Activated naive CD8-positive, alpha-beta T cell treated with anti-CD3 and anti-CD28 coated beads, Interleukin-2, amount 50 U/mL, for 24 hours (primary cell): ENCODE data around the gene SIGLEC14.
A peak's percentile ranks its signal among the peaks of the same experiment; 100 is the strongest.

ENCODE experiments used
- ATAC-seq: fragments of 150-1000 bp; cut with Tn5 transposase; one replicate; pipeline ENCODE4 v1.10.0; 2021
- DNase-seq: peaks from one replicate; pipeline ENCODE4 v3.0.0; 2021
- H3K27ac Mint-ChIP-seq: one replicate; pipeline ENCODE4 v1.8.0; 2021; ENCODE audit warnings: mild to moderate bottlenecking, mixed read lengths
- H3K27me3 Mint-ChIP-seq: one replicate; pipeline ENCODE4 v1.8.0; 2021; ENCODE audit warnings: mixed read lengths
- H3K36me3 Mint-ChIP-seq: one replicate; pipeline ENCODE4 v1.8.0; 2021; ENCODE audit warnings: low read depth, mixed read lengths
- H3K4me1 Mint-ChIP-seq: one replicate; pipeline ENCODE4 v1.8.0; 2021; ENCODE audit warnings: mixed read lengths
- H3K4me3 Mint-ChIP-seq: one replicate; pipeline ENCODE4 v1.8.0; 2021; ENCODE audit warnings: mild to moderate bottlenecking, moderate library complexity, mixed read lengths
- H3K9me3 Mint-ChIP-seq: one replicate; pipeline ENCODE4 v1.8.0; 2021; ENCODE audit warnings: mixed read lengths

Gene SIGLEC14

DNA sequence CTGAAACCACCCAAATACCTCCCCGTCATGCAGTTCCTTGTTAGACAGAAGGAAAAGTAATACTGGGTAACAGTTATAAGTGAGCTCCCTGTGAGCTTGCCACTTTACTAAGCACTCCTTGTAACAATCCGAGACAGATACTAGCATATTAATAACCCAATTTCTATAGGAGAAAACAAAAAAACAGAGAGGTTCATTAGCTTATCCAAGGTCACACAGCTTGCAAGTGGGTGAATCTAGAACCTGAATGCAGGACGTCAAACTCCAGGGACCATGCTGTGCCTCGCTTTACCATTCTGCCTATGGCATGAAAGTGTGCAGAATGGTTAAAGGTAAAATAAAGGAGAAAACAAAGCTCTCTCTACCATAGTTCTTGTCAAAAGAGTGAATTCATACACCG is 31.8 kb downstream of the SIGLEC14 start:
- H3K27ac Mint-ChIP-seq = no peak overlapping the region
- peaks cover 3% of the 10 kb centered on the region for H3K36me3 Mint-ChIP-seq
- no peak overlapping the region for H3K4me3 Mint-ChIP-seq
- H3K4me1 Mint-ChIP-seq = peaks cover 3% of the 10 kb centered on the region
- H3K27me3 Mint-ChIP-seq = peaks cover 36% of the 10 kb centered on the region
- DNase-seq (no peak), ATAC-seq (no peak)
- peaks cover 9% of the 10 kb centered on the region for H3K9me3 Mint-ChIP-seq

DNA sequence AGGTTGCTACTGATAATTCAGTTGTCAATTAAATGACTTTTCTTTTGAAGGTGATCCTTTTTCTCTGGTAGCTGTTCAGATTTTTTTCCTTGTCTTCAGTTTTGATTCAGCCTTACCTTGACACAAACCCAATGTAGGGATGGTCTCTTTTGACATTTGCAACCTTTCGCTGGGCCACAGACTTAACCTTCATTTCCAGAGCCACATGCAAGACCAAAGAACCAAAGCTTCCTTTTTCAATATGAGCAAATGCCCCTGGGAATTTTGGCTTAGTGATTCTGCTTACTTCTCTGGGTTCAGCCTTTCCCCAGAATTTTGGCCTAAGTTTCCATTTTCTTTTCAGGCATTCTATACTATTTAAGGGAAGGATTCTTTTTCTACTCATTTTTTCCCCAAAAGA is 36.0 kb downstream of the SIGLEC14 start:
- Mint-ChIP-seq H3K27ac (no peak overlapping the region), H3K27me3 (peaks cover 43% of the 10 kb centered on the region), H3K4me1 (peaks cover 27% of the 10 kb centered on the region), H3K4me3 (no peak overlapping the region), H3K36me3 (peaks cover 3% of the 10 kb centered on the region), H3K9me3 (peaks cover 13% of the 10 kb centered on the region)
- no peak for DNase-seq
- no peak for ATAC-seq

DNA sequence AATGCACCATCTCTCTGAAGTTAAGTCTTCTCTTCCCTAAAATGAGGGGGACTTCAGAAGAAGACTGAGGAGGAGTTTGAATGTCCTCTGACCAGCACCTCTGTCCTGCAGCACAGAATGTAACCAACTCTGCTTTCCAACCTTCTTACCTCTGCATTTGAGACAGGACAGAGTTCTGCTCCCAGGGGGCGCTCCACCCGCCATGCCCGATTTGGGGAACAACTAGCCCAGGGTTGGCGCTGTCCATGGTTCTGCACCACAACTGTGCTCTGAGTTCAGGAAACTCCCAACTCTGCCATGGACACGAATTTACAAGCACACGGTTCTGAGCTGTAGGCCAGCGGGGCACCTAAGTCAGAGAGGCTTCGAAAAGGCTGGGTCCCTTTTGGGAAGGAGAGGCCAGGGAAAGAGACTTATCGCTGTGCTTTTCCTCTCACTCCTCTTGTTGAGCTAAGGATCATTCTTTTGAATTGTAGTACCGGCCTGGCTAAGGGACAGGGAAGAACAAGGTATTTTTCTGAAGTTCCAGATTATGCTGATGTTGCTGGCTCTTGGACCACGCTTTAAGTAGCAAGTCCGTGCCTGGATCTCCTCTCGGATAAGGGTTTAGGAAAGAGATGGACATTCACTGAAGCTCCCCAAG is 38.6 kb downstream of the SIGLEC14 start:
- H3K4me1 Mint-ChIP-seq = peaks cover 27% of the 10 kb centered on the region
- no peak overlapping the region for H3K27ac Mint-ChIP-seq
- peaks cover 3% of the 10 kb centered on the region for H3K36me3 Mint-ChIP-seq
- no peak overlapping the region for H3K4me3 Mint-ChIP-seq
- ATAC-seq (peak; percentile 29), DNase-seq (peak; percentile 81)
- H3K9me3 Mint-ChIP-seq = peaks cover 12% of the 10 kb centered on the region
- peaks cover 41% of the 10 kb centered on the region for H3K27me3 Mint-ChIP-seq

DNA sequence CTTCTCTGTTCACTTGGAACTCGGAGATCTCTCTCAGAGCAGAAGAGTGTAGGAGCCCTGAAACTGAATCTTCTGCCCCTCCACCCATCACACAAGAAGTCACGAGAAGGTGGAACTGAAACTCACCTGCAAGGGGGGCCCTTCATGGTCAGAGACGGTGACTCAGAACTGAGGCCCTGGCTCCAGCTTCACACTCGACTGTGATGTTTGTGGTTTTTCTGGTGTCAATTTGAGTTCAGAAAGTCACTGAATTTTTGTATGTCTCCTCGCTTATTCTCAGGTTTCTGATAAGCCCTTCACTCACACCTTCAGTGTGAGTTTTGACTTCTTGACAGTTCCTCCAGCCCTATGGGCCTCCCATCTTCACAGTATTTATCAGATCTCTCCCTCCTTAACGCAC is 39.5 kb downstream of the SIGLEC14 start:
- DNase-seq = peak; percentile 39
- H3K27ac Mint-ChIP-seq = peak overlapping the region; percentile 76
- ATAC-seq = peak; percentile 84

DNA sequence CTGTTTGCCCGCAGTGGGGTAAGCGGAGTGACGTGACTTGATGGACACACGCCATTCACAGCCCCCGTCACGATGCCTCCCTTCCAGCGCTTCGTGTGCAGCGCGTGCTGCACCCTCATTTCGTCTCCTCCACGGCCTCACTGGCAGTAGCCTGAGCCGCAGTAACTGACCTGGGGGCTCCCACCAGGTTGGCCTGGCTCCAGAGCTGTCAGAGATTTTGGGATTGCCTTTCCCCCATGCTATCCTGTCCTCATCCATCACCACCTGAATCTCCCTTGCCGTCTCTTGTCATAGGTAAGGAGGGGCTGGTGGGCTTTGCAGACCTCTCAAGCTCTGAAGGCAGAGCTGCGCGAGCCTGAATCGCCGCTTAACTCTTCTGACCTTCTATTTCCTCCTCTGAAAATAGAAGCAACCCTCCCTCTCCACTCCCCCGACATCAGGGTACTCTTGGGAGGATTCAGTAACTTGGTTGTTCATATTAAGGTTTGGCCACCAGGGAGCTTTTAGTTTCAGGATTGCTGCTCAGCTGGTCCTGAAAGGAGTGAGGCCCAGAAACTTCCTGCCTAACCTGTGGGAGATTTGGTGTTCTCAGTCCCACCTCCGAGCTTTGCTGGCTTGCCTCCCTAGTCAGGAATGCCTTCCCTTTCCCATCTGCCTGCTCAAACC is 44.3 kb downstream of the SIGLEC14 start:
- H3K9me3 Mint-ChIP-seq = peaks cover under 1% of the 10 kb centered on the region
- peaks cover 52% of the 10 kb centered on the region for H3K27me3 Mint-ChIP-seq
- H3K27ac Mint-ChIP-seq = no peak overlapping the region
- no peak overlapping the region for H3K4me3 Mint-ChIP-seq
- DNase-seq (no peak), ATAC-seq (no peak)
- H3K4me1 Mint-ChIP-seq = peaks cover 18% of the 10 kb centered on the region
- H3K36me3 Mint-ChIP-seq = no peaks in the 10 kb centered on the region

More for the DNA sequence above, 39.5 kb downstream of the SIGLEC14 start:
- Mint-ChIP-seq H3K9me3 (peaks cover 5% of the 10 kb centered on the region), H3K27me3 (peaks cover 39% of the 10 kb centered on the region), H3K4me1 (peaks cover 32% of the 10 kb centered on the region), H3K4me3 (no peak overlapping the region), H3K36me3 (peaks cover 3% of the 10 kb centered on the region)

DNA sequence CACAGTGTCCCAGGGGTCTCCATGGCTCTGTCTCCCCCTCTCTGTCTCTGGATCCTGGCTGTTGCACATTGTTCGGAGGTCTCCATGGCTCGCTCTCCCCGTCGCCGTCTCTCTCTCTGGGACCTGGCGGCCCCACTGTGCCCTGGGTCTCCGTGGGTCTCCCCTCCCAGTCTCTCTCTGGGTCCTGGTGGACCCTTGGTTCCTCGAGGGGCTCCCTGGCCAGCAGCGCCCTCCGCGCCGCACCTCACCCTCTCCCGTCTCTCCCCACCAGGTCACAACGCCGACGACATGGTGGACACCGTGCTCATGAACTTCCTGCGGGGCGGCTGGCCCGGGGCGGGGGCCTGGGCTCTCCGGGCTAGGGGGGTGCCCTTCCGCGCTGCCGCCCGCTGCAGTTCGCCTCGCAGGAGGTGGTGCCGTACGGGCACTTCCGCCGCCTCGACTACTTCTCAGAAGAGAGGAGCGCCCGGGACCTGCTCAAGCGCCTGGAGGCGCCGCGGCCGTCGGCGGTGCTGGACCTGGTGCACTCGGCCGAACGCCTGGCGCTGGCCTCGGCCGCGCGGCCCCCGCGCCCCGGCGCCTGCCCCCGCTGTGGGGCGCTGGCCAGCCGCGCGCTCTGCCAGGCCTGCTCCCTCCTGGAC is 45.6 kb downstream of the SIGLEC14 start:
- DNase-seq = no peak
- Mint-ChIP-seq H3K36me3 (no peaks in the 10 kb centered on the region), H3K4me3 (no peak overlapping the region), H3K9me3 (no peaks in the 10 kb centered on the region), H3K4me1 (peaks cover 6% of the 10 kb centered on the region), H3K27me3 (peaks cover 48% of the 10 kb centered on the region), H3K27ac (no peak overlapping the region)
- peak; percentile 50 for ATAC-seq

DNA sequence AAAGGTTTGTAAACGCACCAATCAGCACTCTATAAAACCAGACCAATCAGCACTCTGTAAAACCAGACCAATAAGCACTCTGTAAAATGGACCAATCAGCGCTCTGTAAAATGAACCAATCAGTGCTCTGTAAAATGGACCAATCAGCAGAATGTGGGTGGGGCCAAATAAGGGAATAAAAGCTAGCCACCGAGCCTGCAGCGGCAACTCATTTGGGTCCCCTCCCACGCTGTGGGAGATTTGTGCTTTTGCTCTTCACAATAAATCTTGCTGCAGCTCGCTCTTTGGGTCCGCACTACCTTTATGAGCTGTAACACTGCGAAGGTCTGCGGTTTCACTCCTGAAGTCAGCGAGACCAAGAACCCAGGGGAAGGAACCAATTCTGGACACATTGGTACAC is 47.5 kb downstream of the SIGLEC14 start:
- H3K36me3 Mint-ChIP-seq = peaks cover 2% of the 10 kb centered on the region
- ATAC-seq = no peak
- H3K4me1 Mint-ChIP-seq = peaks cover 18% of the 10 kb centered on the region
- no peak overlapping the region for H3K27ac Mint-ChIP-seq
- H3K27me3 Mint-ChIP-seq = peaks cover 46% of the 10 kb centered on the region
- H3K4me3 Mint-ChIP-seq = no peak overlapping the region
- no peak for DNase-seq
- H3K9me3 Mint-ChIP-seq = peaks cover 6% of the 10 kb centered on the region

DNA sequence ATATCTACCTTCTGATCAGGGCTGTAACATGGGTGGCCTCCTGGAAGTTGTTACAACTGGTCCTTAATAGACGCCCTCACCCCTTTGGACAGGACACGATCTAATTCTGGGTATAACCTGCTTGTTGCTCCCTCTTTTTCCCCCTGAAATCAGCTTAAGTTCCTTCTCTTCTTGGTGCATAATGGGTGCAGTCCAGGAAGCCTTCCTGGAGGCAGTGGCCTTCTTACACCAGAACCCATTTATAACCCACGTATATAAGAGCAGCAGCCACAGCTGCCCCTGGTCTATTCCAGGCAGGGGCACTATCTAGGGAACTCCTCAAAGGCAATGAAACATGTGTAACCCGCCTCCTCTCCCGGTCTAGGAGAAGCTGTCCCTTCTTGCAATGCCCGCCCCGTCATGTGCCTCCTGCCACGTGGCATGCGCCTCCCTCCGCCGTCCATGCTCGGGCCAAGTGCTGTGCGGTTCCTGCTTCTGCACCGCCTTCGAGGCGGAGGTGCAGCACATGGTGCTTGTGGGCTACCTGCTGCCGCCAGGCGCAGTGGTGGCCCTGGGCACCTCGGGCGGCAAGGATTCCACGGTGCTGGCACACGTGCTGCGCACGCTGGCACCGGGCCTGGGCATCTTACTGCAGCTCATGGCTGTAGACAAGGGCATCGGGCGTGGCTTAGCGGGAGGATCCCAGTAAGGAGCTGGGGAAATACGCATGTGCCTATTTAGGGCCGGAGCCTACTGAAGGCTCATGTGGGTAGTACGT is 48.3 kb downstream of the SIGLEC14 start:
- Mint-ChIP-seq H3K4me3 (no peak overlapping the region), H3K36me3 (peaks cover 2% of the 10 kb centered on the region), H3K9me3 (peaks cover 6% of the 10 kb centered on the region), H3K27me3 (peaks cover 45% of the 10 kb centered on the region), H3K27ac (no peak overlapping the region), H3K4me1 (peaks cover 25% of the 10 kb centered on the region)
- ATAC-seq (no peak), DNase-seq (no peak)

DNA sequence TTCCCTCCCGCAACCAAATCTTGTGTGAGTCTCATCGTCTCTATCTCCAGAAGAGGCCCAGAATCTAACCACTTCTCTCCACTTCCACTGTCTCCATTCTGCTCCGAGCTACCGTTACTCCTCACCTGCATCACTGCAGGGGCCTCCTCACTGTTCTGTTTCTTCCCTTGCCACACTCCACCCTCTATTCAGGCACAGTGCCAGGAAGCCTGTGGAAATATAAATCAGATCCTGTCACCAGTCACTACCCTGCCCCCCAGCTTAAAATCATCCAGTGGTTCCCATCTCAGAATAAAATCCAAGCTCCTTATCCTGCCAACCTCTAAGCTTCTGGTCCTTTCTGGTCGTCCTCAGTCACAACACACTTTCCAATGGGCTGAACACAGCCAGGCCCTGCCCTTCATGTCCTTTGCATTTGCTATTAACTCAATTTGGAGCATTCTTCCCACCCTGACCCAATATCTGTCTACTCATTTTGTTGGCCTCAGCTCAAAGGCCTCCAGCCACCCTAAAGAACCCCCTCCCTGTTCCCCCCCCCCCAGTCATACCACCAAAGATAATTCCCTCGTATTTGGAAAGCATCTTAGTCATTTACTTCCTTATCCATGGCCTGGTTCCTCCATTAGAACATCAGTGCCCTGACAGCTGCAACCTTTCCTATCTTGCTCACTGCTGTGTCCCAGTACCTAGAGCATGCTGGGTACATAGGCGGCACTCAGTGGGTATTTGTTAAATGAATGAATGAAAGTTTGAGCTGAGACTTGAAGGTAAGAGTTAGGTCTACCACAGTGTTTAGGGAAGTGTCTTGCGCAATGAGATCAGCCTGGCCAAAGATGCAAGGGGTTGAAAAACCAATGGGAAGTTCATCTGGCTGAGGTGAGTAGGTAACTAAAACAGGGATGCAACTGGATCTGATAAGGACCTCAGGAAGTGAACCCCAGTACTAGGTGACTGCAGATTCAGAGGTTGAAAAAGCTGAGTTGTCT is 51.1 kb downstream of the SIGLEC14 start:
- Mint-ChIP-seq H3K4me1 (peaks cover 20% of the 10 kb centered on the region), H3K36me3 (peaks cover 2% of the 10 kb centered on the region), H3K27me3 (peaks cover 22% of the 10 kb centered on the region), H3K4me3 (peak overlapping the region; percentile 88), H3K9me3 (peaks cover 6% of the 10 kb centered on the region), H3K27ac (peak overlapping the region; percentile 87)
- DNase-seq (no peak), ATAC-seq (no peak)

DNA sequence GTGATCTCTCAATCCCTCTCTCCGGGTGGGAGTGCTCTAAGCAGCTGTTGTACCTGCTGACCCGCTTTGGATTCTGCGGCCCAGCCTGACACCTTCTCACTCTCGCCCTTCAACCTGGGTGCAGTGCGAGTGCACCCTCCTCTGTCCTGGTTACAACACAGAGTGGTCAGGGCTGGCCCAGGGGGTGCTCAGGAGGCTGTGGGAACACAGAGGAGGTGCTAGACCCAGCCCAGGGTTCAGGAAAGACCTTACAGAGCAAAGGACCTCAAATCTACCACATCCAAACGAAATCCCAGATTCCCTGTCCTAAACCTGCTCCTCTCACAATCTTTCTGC is 51.9 kb downstream of the SIGLEC14 start:
- Mint-ChIP-seq H3K9me3 (peaks cover 6% of the 10 kb centered on the region), H3K27me3 (peaks cover 15% of the 10 kb centered on the region), H3K4me1 (peaks cover 20% of the 10 kb centered on the region), H3K27ac (peak overlapping the region; percentile 87), H3K4me3 (peak overlapping the region; percentile 88), H3K36me3 (peaks cover 4% of the 10 kb centered on the region)
- DNase-seq = no peak
- ATAC-seq = no peak

DNA sequence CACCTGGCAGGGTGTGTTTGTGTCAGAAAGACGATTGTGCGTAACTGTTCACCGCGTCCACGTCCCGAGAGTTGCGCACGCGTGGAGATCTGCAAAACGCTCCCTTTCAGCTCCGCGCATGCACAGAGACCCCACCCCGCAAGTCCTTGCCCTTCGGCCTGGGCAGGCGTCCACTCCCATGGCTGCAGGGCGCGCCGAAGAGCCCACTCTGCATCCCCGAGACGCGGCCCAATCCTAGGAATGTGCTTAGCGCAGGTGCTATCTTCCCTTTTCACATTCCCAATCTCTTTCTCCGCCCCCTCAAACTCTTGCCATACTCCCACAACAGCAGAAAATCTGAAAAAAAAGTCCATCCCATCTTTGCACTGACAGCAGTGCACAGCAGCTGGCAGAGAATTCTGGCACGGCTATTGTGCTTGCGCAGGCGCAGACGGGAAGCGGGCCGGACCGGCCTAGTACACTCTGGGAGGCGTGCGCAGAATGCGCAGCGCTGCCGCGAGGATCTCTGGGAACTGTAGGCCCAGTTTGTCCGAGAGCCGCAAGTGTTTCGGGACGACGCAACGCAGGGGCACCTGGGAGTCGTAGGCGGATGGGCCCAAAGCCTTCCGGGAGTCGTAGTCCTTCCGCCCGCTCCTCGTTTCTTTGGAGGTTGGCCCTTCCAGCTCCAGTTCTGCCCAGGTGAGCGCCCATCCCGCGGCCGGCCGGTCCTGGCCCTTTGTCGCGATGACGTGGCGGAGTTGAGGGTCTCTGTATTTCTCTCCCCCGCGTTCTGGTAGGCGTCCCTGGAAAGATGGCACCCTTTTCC is 52.5 kb downstream of the SIGLEC14 start:
- peak overlapping the region; percentile 87 for H3K27ac Mint-ChIP-seq
- H3K9me3 Mint-ChIP-seq = peaks cover 10% of the 10 kb centered on the region
- ATAC-seq (peak; percentile 99), DNase-seq (peak; percentile 95)
- peak overlapping the region; percentile 88 for H3K4me3 Mint-ChIP-seq
- H3K4me1 Mint-ChIP-seq = peaks cover 20% of the 10 kb centered on the region
- peaks cover 10% of the 10 kb centered on the region for H3K27me3 Mint-ChIP-seq
- H3K36me3 Mint-ChIP-seq = peaks cover 8% of the 10 kb centered on the region

DNA sequence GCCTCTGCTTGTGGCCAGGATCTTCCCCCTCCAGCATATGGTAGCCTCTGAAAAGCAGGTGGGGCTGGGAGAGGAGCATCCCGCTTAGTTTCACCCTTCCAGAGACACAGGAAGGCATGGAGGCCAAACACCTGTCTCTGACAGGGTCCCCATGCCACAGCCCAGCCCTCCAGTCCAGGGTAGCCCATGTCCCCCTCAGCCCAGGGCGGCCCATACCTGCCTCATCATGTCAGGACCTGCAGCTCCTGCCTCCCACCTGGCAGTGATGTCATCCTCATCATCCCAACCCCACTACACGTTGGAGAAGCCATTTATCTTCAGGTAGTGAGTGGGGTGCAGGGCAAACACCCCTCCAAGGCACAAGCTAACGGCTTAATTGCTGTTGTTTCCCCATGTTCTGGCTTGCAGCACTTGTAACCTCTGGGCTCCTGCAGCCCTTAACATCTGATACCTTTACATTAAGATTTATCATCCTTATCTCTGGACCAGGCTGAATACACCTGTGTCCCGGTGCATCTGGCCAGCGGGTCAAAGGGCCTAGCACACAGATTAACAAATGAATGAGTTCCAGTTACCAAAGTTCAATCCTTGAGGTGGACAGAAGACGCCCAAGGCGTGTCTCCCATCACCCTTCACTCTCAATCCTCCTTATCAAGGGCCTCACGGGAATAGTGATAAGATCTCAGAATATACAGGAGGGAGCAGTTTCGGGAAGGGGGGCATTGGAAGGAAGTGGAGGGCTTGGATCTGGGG is 53.3 kb downstream of the SIGLEC14 start:
- H3K9me3 Mint-ChIP-seq = peaks cover 14% of the 10 kb centered on the region
- peaks cover 12% of the 10 kb centered on the region for H3K36me3 Mint-ChIP-seq
- DNase-seq (no peak), ATAC-seq (no peak)
- peak overlapping the region; percentile 88 for H3K4me3 Mint-ChIP-seq
- H3K27ac Mint-ChIP-seq = no peak overlapping the region
- peaks cover 20% of the 10 kb centered on the region for H3K4me1 Mint-ChIP-seq
- peaks cover 7% of the 10 kb centered on the region for H3K27me3 Mint-ChIP-seq
